Measurements from ENCODE around the gene AHI1.

The AHI1 gene

GRCh38 chr6:135411849-135412248 lies 85.7 kb downstream of the AHI1 start:
- no peak for TF ChIP-seq CTCF (IDR thresholded peaks at IDR 0.05)
- TF ChIP-seq ZFX (IDR thresholded peaks at IDR 0.05; ENCODE audit: borderline replicate concordance) = no peak
- H3K27ac ChIP-seq = no peak overlapping the region

- TF ChIP-seq ZFX (IDR thresholded peaks at IDR 0.05; ENCODE audit: borderline replicate concordance) (no peak), CTCF (IDR thresholded peaks at IDR 0.05) (peak; percentile 28)
- H3K27ac ChIP-seq = no peak overlapping the region
Measured at GRCh38 chr6:135411339-135411738, 86.2 kb downstream of the AHI1 start.

- no peak for TF ChIP-seq CTCF (IDR thresholded peaks at IDR 0.05)
- TF ChIP-seq ZFX (IDR thresholded peaks at IDR 0.05; ENCODE audit: borderline replicate concordance) = no peak
- H3K27ac ChIP-seq = no peak overlapping the region
Measured at GRCh38 chr6:135410856-135411255, 86.7 kb downstream of the AHI1 start.

- TF ChIP-seq ZFX (IDR thresholded peaks at IDR 0.05; ENCODE audit: borderline replicate concordance) = no peak
- TF ChIP-seq CTCF (IDR thresholded peaks at IDR 0.05) = no peak
- no peak overlapping the region for H3K27ac ChIP-seq
Measured at GRCh38 chr6:135403584-135403983, 94.0 kb downstream of the AHI1 start.

- TF ChIP-seq ZFX (IDR thresholded peaks at IDR 0.05; ENCODE audit: borderline replicate concordance) = no peak
- no peak overlapping the region for H3K27ac ChIP-seq
Measured at GRCh38 chr6:135402311-135402710, 95.2 kb downstream of the AHI1 start.

- H3K27ac ChIP-seq = no peak overlapping the region
- no peak for TF ChIP-seq ZFX (IDR thresholded peaks at IDR 0.05; ENCODE audit: borderline replicate concordance)
- no peak for TF ChIP-seq CTCF (IDR thresholded peaks at IDR 0.05)
Measured at GRCh38 chr6:135397172-135397952, 100.2 kb downstream of the AHI1 start.

- no peak for TF ChIP-seq CTCF (IDR thresholded peaks at IDR 0.05)
- TF ChIP-seq ZFX (IDR thresholded peaks at IDR 0.05; ENCODE audit: borderline replicate concordance) = no peak
- no peak overlapping the region for H3K27ac ChIP-seq
Measured at GRCh38 chr6:135395136-135395535, 102.4 kb downstream of the AHI1 start.

- H3K27ac ChIP-seq = no peak overlapping the region
- TF ChIP-seq CTCF (IDR thresholded peaks at IDR 0.05) = no peak
- no peak for TF ChIP-seq ZFX (IDR thresholded peaks at IDR 0.05; ENCODE audit: borderline replicate concordance)
Measured at GRCh38 chr6:135393289-135393688, 104.3 kb downstream of the AHI1 start.
